Fibroblast of villous mesenchyme (primary cell): ENCODE results near the gene PCSK7. TPM values are rescaled to one million over a fixed set of nuclear protein-coding genes. Genes with fewer than 3 reads are reported as not detected.
A peak's percentile ranks its signal among the peaks of the same experiment; 100 is the strongest.

ENCODE experiments used
- DNase-seq: peaks from one replicate; pipeline ENCODE4 v3.0.0-alpha.2; 2010; ENCODE audit warnings: low read depth
- H3K4me3 ChIP-seq: 2 replicates; pipeline ENCODE4 v1.5.1; 2011; ENCODE audit warnings: low read depth, mild to moderate bottlenecking, low read length
- CTCF ChIP-seq: IDR thresholded peaks from 2 replicates; pipeline ENCODE4 v1.5.1; 2012; ENCODE audit warnings: low read depth, mild to moderate bottlenecking, low read length; ENCODE audit not compliant: insufficient read depth
- total RNA-seq: library from RNA; depleted of rRNA; stranded (reverse); fragments of >200 nt; gene quantifications from 2 replicates; pipeline ENCODE4 v1.2.3, GENCODE V29; 2012

The PCSK7 gene
- total RNA-seq, 1 donor: 60.0 TPM

DNA sequence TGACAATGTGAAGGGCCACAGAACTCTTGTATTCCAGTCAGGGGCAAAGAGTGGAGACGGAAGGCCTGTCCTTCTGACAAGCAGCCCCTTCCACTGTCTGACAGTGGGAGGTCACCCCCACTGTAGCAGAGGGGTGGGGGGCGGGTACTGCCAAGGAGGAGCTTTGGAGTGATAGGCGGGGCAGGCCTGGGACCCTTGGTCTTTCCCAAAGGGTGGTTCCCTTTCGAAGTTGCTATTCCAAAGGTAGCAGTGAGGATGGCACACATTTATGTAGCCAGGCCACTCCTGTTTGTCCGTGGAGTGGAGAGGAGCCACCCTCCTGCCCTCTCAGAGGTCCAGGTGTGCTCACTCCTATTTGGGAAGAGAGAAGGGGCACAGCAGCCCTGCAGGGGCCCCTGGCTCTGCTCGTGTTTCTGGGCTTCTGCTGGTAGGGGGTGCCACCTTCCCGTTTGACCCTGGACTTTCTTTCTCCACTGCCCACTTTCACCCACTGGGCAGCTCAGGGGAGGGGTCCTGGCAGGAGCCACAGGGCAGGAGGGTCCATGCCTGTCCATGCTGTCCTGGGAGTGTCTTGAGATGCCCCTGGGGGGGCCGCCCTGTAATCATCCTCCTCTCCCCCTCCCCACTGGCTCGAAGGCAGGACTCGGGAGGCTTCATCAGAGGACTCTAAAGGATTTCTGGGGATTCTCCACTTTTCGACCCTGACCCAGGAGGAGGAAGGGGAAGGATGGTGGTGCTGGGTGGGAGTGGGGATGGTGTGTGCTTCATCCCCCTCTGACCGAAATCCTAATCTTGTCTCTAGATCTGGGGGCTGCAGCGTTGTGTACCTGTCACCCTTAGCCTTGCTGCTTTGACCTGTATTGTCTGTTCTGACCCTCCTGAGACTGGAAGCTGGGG lies 31.7 kb downstream of the PCSK7 start:
- H3K4me3 ChIP-seq: peak overlapping the region; percentile 66
- TF ChIP-seq CTCF: no peak
- no peak for DNase-seq

GRCh38 chr11:117199053-117199915 lies 32.6 kb downstream of the PCSK7 start, which contains the start of gene TAGLN:
TSS of gene TAGLN (plus strand) at chr11:117199370. CDS start at chr11:117203014, 3,644 bp downstream.
- peak; percentile 93 for DNase-seq
- peak within 1 kb of the TSS; percentile 66 for H3K4me3 ChIP-seq
- TF ChIP-seq CTCF: no peak

DNA sequence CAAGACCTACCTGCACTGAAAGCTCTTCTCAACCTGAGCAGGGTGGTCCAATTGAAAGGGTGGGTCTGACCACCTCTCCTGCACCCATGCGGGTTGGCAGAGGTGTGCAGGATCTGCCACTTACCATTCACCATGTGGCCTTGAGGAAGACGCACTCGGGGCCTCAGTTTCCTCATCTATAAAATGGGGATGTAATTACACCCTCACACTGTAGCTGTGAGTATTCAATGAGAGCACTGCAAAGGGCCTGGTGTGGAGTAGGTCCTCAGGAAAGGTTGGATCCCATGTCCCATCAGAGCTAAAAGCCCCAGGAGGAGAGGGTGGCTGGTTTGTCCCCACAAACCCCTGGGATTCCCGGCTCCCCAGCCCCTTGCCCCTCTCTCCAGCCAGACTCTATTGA lies 33.3 kb downstream of the PCSK7 start:
- H3K4me3 ChIP-seq: peak overlapping the region; percentile 66
- no peak for DNase-seq
- no peak for TF ChIP-seq CTCF

DNA sequence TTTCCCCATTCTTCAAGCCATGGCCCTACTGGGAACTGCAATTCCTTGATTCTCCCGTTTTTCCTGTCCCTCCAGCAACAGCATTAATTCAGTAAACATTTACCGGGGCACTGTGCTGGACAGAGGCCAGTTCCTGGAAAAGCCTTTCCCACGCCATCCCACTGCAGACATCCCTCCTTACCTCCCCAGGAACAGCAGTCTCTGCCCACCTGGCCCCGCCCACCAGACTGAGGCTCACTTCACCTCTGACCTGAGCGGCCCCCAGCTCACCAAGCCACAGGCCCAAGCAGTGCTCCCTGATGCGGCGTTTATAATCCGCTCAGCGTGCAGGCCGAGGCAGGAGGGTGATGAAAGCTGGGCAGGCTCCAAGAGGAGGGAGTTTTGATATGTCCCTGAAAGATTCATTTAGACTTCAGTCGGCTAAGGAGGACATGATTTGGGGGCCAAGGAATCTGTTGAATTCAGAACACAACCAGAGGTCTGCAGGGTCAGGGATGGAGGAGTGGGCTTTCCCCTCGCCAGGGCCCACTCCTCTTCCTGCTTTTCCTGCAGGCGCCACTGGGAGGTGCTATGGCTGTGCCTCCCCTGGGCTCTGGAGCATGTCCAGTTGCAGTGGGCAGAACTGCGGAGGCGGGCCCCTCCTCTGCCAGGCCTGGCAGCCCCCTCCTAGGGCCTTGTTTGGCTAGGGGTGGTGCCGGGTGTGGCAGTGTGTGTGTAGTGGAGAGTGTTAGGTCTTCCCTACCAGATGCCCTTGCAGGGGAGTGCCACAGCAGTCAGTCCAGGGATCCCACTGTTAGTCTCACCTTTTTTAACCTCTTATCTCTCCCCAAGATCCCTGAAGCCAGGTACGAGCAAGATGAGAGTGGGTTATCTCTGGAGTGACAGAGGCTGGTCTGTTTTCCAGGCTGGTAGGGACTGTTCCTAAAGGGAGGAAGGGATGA lies 34.1 kb downstream of the PCSK7 start:
- peak; percentile 73 for TF ChIP-seq CTCF
- no peak overlapping the region for H3K4me3 ChIP-seq
- DNase-seq: no peak

- H3K4me3 ChIP-seq: no peak overlapping the region
- TF ChIP-seq CTCF: no peak
- no peak for DNase-seq
Measured at GRCh38 chr11:117197006-117197405, 34.9 kb downstream of the PCSK7 start.

DNA sequence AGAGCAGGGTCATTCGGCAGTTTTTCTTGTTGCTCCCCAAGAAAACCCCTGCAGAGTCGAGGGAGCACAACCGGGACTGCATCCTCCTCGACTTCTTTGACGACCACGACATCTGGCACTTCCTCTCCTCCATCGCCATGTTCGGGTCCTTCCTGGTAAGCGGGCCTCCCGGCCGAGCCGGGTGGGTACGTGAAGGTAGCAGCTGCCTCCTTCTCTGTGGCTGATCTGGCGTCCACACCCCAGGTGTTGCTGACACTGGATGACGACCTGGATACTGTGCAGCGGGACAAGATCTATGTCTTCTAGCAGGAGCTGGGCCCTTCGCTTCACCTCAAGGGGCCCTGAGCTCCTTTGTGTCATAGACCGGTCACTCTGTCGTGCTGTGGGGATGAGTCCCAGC lies 36.1 kb downstream of the PCSK7 start:
- no peak for TF ChIP-seq CTCF
- no peak overlapping the region for H3K4me3 ChIP-seq
- DNase-seq: no peak
